Epithelial cell of proximal tubule (primary cell): ENCODE measurements around the gene SNX32. TPM values are rescaled to one million over a fixed set of nuclear protein-coding genes. Genes with fewer than 3 reads are reported as not detected.

Experiments used
- DNase-seq: peaks from one replicate; pipeline ENCODE4 v3.0.0-alpha.2; 2011; ENCODE audit warnings: low read depth
- H3K4me3 ChIP-seq: 2 replicates; pipeline ENCODE4 v1.5.1; 2011; ENCODE audit warnings: low read depth, mild to moderate bottlenecking, low read length
- CTCF ChIP-seq: conservative IDR thresholded peaks from 2 replicates; pipeline ENCODE4 v1.5.1; 2012; ENCODE audit warnings: low read depth, mild to moderate bottlenecking, low read length
- total RNA-seq: library from RNA; depleted of rRNA; stranded (reverse); fragments of >200 nt; gene quantifications from 2 replicates; pipeline ENCODE4 v1.2.3, GENCODE V29; 2015

SNX32 gene
- total RNA-seq, 1 donor from 2014 or later = 2.1 TPM

GRCh38 chr11:65793144-65793581 lies 40.6 kb upstream of the SNX32 start:
- H3K4me3 ChIP-seq = no peak overlapping the region
- no peak for DNase-seq
- no peak for TF ChIP-seq CTCF

GRCh38 chr11:65793625-65794400 lies 40.0 kb upstream of the SNX32 start:
- no peak for DNase-seq
- H3K4me3 ChIP-seq = no peak overlapping the region

GRCh38 chr11:65794570-65795510 lies 38.9 kb upstream of the SNX32 start:
- H3K4me3 ChIP-seq = no peak overlapping the region
- TF ChIP-seq CTCF = no peak
- no peak for DNase-seq

More at GRCh38 chr11:65793625-65794400, 40.0 kb upstream of the SNX32 start:
- no peak for TF ChIP-seq CTCF

- DNase-seq = no peak
- no peak overlapping the region for H3K4me3 ChIP-seq
- TF ChIP-seq CTCF = no peak
These were observed 36.8 kb upstream of the SNX32 start for GRCh38 chr11:65796726-65797601.

GRCh38 chr11:65797711-65798110 lies 36.1 kb upstream of the SNX32 start:
- H3K4me3 ChIP-seq = no peak overlapping the region
- no peak for TF ChIP-seq CTCF
- DNase-seq = no peak

GRCh38 chr11:65798882-65799281 lies 34.9 kb upstream of the SNX32 start:
- no peak for DNase-seq
- TF ChIP-seq CTCF = no peak
- no peak overlapping the region for H3K4me3 ChIP-seq
